Neuronal stem cell (in vitro differentiated cells): ENCODE measurements around the gene NUP214.

Experiments
- DNase-seq: peaks from one replicate; pipeline ENCODE4 v3.0.0-alpha.2; 2013; ENCODE audit warnings: low spot score
- H2AFZ ChIP-seq: one replicate; pipeline ENCODE4 v1.6.1; 2013; ENCODE audit warnings: mild to moderate bottlenecking, low read length, inconsistent platforms
- H2AK5ac ChIP-seq: 2 replicates; pipeline ENCODE4 v1.6.1; 2013; ENCODE audit warnings: low read depth, mild to moderate bottlenecking, inconsistent platforms, low read length, moderate library complexity, mixed read lengths
- H2BK120ac ChIP-seq: 2 replicates; pipeline ENCODE4 v1.6.1; 2013; ENCODE audit warnings: low read depth, mild to moderate bottlenecking, inconsistent platforms, low read length, moderate library complexity, mixed read lengths
- H2BK12ac ChIP-seq: one replicate; pipeline ENCODE4 v1.6.1; 2013; ENCODE audit warnings: low read length, inconsistent platforms
- H2BK15ac ChIP-seq: 2 replicates; pipeline ENCODE4 v1.6.1; 2013; ENCODE audit warnings: mild to moderate bottlenecking, low read length, inconsistent platforms, mixed read lengths
- H2BK5ac ChIP-seq: one replicate; pipeline ENCODE4 v1.6.1; 2013; ENCODE audit warnings: inconsistent platforms, mild to moderate bottlenecking, low read length, moderate library complexity
- H3K14ac ChIP-seq: one replicate; pipeline ENCODE4 v1.6.1; 2013; ENCODE audit warnings: low read length, inconsistent platforms
- H3K18ac ChIP-seq: 2 replicates; pipeline ENCODE4 v1.6.1; 2013; ENCODE audit warnings: low read length, inconsistent platforms
- H3K23ac ChIP-seq: 2 replicates; pipeline ENCODE4 v1.6.1; 2013; ENCODE audit warnings: low read depth, mild to moderate bottlenecking, mixed read lengths, low read length, inconsistent platforms; ENCODE audit not compliant: poor library complexity
- H3K27ac ChIP-seq: replicated peaks from 3 replicates; pipeline ENCODE4 v1.5.1; 2013; ENCODE audit warnings: low read length, inconsistent platforms
- H3K27me3 ChIP-seq, 3 experiments: 2 replicates each; pipeline ENCODE4 v1.6.1; 2013; ENCODE audit warnings: low read length in 3 of 3, mild to moderate bottlenecking in 2 of 3, inconsistent platforms in 1 of 3, low read depth in 1 of 3, mixed read lengths in 1 of 3, moderate library complexity in 1 of 3; ENCODE audit not compliant: control insufficient read depth in 3 of 3, insufficient read depth in 3 of 3
- H3K36me3 ChIP-seq, 2 donors: replicated peaks in 1 of 2; 2 replicates each; pipeline ENCODE4 v1.6.1; 2013; ENCODE audit warnings: low read length in 2 of 2; ENCODE audit not compliant: control insufficient read depth in 2 of 2, insufficient read depth in 2 of 2
- H3K4ac ChIP-seq: 2 replicates; pipeline ENCODE4 v1.6.1; 2013; ENCODE audit warnings: inconsistent platforms, mild to moderate bottlenecking, low read length, moderate library complexity
- H3K4me1 ChIP-seq, 2 donors: 1 replicate in 1 of 2; 2 replicates in 1 of 2; pipeline ENCODE4 v1.6.1; 2013; ENCODE audit warnings: low read length in 2 of 2, low read depth in 1 of 2; ENCODE audit not compliant: control insufficient read depth in 2 of 2, insufficient read depth in 1 of 2
- H3K4me2 ChIP-seq: one replicate; pipeline ENCODE4 v1.6.1; 2013; ENCODE audit warnings: mild to moderate bottlenecking, low read length, inconsistent platforms; ENCODE audit not compliant: insufficient read depth, poor library complexity, severe bottlenecking
- H3K4me3 ChIP-seq, 2 donors: 2 replicates each; pipeline ENCODE4 v1.5.1; 2013; ENCODE audit warnings: low read length in 2 of 2, mild to moderate bottlenecking in 2 of 2, inconsistent platforms in 1 of 2, moderate library complexity in 1 of 2
- H3K79me1 ChIP-seq: one replicate; pipeline ENCODE4 v1.6.1; 2013; ENCODE audit warnings: low read depth, mild to moderate bottlenecking, inconsistent platforms, low read length, moderate library complexity
- H3K9ac ChIP-seq: one replicate; pipeline ENCODE4 v1.6.1; 2013; ENCODE audit warnings: mild to moderate bottlenecking, low read depth, low read length, inconsistent platforms; ENCODE audit not compliant: poor library complexity
- H3K9me3 ChIP-seq, 2 donors: replicated peaks in 1 of 2; 2 replicates each; pipeline versions ENCODE3 to v1.6.1; 2013; ENCODE audit warnings: low read length in 2 of 2, mild to moderate bottlenecking in 2 of 2, inconsistent platforms in 1 of 2, low read depth in 1 of 2, mixed read lengths in 1 of 2, moderate library complexity in 1 of 2; ENCODE audit not compliant: control insufficient read depth in 2 of 2, insufficient read depth in 1 of 2
- H4K8ac ChIP-seq: one replicate; pipeline ENCODE4 v1.6.1; 2013; ENCODE audit warnings: low read depth, mild to moderate bottlenecking, inconsistent platforms, low read length, moderate library complexity
- H4K91ac ChIP-seq: one replicate; pipeline ENCODE4 v1.6.1; 2013; ENCODE audit warnings: low read length, low read depth, mild to moderate bottlenecking, inconsistent platforms; ENCODE audit not compliant: poor library complexity
- WGBS, 2 donors: extraction: QIAGEN DNeasy Blood & Tissue Kit; methylation state at CpG; one replicate each; pipeline ENCODE4 v1.1.7; 2013; ENCODE audit warnings: missing lambda C conversion rate in 2 of 2, mixed read lengths in 1 of 2; ENCODE audit not compliant: insufficient read length in 2 of 2, insufficient replicate concordance in 1 of 2; ENCODE audit errors: extremely low coverage in 2 of 2; 5-methylcytosine and 5-hydroxymethylcytosine counted together

NUP214 gene

GRCh38 chr9:131122158-131122557 lies 3.2 kb upstream of the NUP214 start:
- H2BK120ac ChIP-seq: no peak overlapping the region
- no peak overlapping the region for H3K23ac ChIP-seq
- DNase-seq: no peak
- H3K4ac ChIP-seq: no peak overlapping the region
- H3K27me3 ChIP-seq: no peaks in the 10 kb centered on the region
- H2BK12ac ChIP-seq: no peak overlapping the region
- no peak overlapping the region for H3K27ac ChIP-seq
- no peak overlapping the region for H3K9ac ChIP-seq
- no peak overlapping the region for H2BK15ac ChIP-seq
- H2BK5ac ChIP-seq: no peak overlapping the region
- H4K91ac ChIP-seq: no peak overlapping the region
- peaks cover 33 to 52% of the 10 kb centered on the region in 2 donors for H3K36me3 ChIP-seq
- no peak overlapping the region for H2AK5ac ChIP-seq
- H2AFZ ChIP-seq: no peak overlapping the region
- H3K79me1 ChIP-seq: peaks cover 6% of the 10 kb centered on the region
- no CpG with 5 or more reads among the region's 2 CpGs for WGBS, 2 donors
- H3K4me1 ChIP-seq: peaks cover 2 to 7% of the 10 kb centered on the region in 2 donors
- no peak overlapping the region for H3K4me3 ChIP-seq
- H4K8ac ChIP-seq: no peak overlapping the region
- no peak overlapping the region for H3K4me2 ChIP-seq
- no peaks in the 10 kb centered on the region for H3K9me3 ChIP-seq
- no peak overlapping the region for H3K18ac ChIP-seq
- no peak overlapping the region for H3K14ac ChIP-seq

DNA sequence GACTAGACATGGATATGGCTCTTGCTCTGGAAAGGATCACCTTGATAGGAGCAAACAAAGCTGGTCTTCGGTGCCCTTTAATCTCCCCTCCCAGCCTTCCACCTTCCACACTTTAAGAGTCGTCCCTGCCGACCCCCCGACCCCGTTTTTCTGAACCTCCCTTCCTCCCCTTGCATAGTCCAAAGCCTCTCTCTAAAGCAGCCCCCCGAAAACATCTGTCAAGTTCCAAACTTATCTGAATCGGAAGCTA lies 423 bp upstream of the NUP214 start:
- H3K36me3 ChIP-seq: peaks cover 34 to 54% of the 10 kb centered on the region in 2 donors
- DNase-seq: no peak

GRCh38 chr9:131126059-131126426 lies 657 bp downstream of the NUP214 start:
- no peak overlapping the region for H2BK120ac ChIP-seq
- WGBS, 2 donors: no CpG with 5 or more reads among the region's 11 CpGs

More for the DNA sequence above, 423 bp upstream of the NUP214 start:
- Histone ChIP-seq H2BK120ac (no peak overlapping the region), H2AFZ (peak overlapping the region; percentile 83), H3K27ac (no peak overlapping the region), H3K79me1 (peaks cover 6% of the 10 kb centered on the region), H3K27me3 (no peaks in the 10 kb centered on the region), H2AK5ac (no peak overlapping the region), H3K23ac (peak overlapping the region; percentile 100), H3K9me3 (no peaks in the 10 kb centered on the region), H3K4me2 (peak overlapping the region; percentile 78), H3K14ac (no peak overlapping the region), H3K4ac (no peak overlapping the region), H3K4me1 (peaks cover 2 to 7% of the 10 kb centered on the region in 2 donors), H2BK12ac (no peak overlapping the region), H4K91ac (no peak overlapping the region), H2BK15ac (no peak overlapping the region), H3K4me3 (peak overlapping the region; percentile 74 to 85), H3K18ac (peak overlapping the region; percentile 58), H3K9ac (no peak overlapping the region), H4K8ac (no peak overlapping the region), H2BK5ac (no peak overlapping the region)
- WGBS, 2 donors: no CpG with 5 or more reads among the region's 7 CpGs

GRCh38 chr9:131129183-131129582 lies 3.8 kb downstream of the NUP214 start:
- Histone ChIP-seq H3K9me3 (no peaks in the 10 kb centered on the region), H3K14ac (no peak overlapping the region), H3K27me3 (no peaks in the 10 kb centered on the region), H3K4ac (no peak overlapping the region), H3K79me1 (peaks cover 6% of the 10 kb centered on the region), H3K4me3 (no peak overlapping the region), H4K91ac (no peak overlapping the region), H2BK120ac (no peak overlapping the region), H3K36me3 (peaks cover 19 to 75% of the 10 kb centered on the region in 2 donors), H3K18ac (no peak overlapping the region), H4K8ac (no peak overlapping the region), H2BK12ac (no peak overlapping the region), H3K23ac (no peak overlapping the region), H3K4me1 (peaks cover 2 to 7% of the 10 kb centered on the region in 2 donors), H2BK5ac (no peak overlapping the region), H3K27ac (no peak overlapping the region), H3K4me2 (no peak overlapping the region), H2AK5ac (no peak overlapping the region), H2BK15ac (no peak overlapping the region), H2AFZ (no peak overlapping the region), H3K9ac (no peak overlapping the region)
- DNase-seq: no peak
- no CpG with 5 or more reads among the region's 3 CpGs for WGBS, 2 donors

More at GRCh38 chr9:131126059-131126426, 657 bp downstream of the NUP214 start:
- Histone ChIP-seq H2BK5ac (peak overlapping the region; percentile 15), H3K79me1 (peaks cover 6% of the 10 kb centered on the region), H3K4me1 (peaks cover 2 to 7% of the 10 kb centered on the region in 2 donors), H3K27ac (no peak overlapping the region), H3K9ac (peak overlapping the region; percentile 94), H2AK5ac (peak overlapping the region; percentile 20), H4K8ac (no peak overlapping the region), H3K4me2 (peak overlapping the region; percentile 84), H3K27me3 (no peaks in the 10 kb centered on the region), H3K36me3 (peaks cover 23 to 57% of the 10 kb centered on the region in 2 donors), H3K18ac (no peak overlapping the region), H4K91ac (no peak overlapping the region), H3K4me3 (peak overlapping the region; percentile 85), H2BK15ac (no peak overlapping the region), H2AFZ (peak overlapping the region; percentile 83), H3K14ac (peak overlapping the region; percentile 5), H3K23ac (peak overlapping the region; percentile 100), H2BK12ac (no peak overlapping the region), H3K4ac (no peak overlapping the region), H3K9me3 (no peaks in the 10 kb centered on the region)
- no peak for DNase-seq
